HL-60 (cell line): ENCODE measurements around the gene BBS4.

ENCODE experiments used
- CTCF ChIP-seq: IDR thresholded peaks from one replicate; pipeline ENCODE4 v1.5.1; 2011; ENCODE audit warnings: low read length, control low read depth, inconsistent platforms; ENCODE audit not compliant: insufficient read depth
- POLR2AphosphoS5 ChIP-seq: IDR thresholded peaks from 2 replicates; pipeline ENCODE4 v1.6.1; 2012; ENCODE audit warnings: low read depth

GRCh38 chr15:72783004-72783639 is 97.1 kb downstream of the BBS4 start:
- peak; percentile 13; the same call in 1 of the 2 replicates for TF ChIP-seq POLR2AphosphoS5
- TF ChIP-seq CTCF: no peak
